Endothelial cell of umbilical vein (primary cell): Measurements from ENCODE around the gene JAZF1. TPM values are rescaled to one million over a fixed set of nuclear protein-coding genes. Genes with fewer than 3 reads are reported as not detected.

Experiments
- BruUV-seq: library from RNA; stranded (reverse); fragments of 400-500 nt; replicated peaks from 2 replicates; lab custom pipeline; 2021; lab: Mats Ljungman, UMichigan
- CTCF ChIA-PET: fragments of 300-600, 350-600 bp; sonication (Branson Sonifier 250); formaldehyde crosslinking; loops from one replicate; lab custom pipeline; 2021; ENCODE audit warnings: antibody characterized with exemption, inconsistent platforms; lab: Charles Lee
- POLR2A ChIA-PET: fragments of 300-600, 350-600 bp; sonication (Branson Sonifier 250); formaldehyde crosslinking; loops from one replicate; lab custom pipeline; 2021; ENCODE audit warnings: antibody characterized with exemption, inconsistent platforms; lab: Charles Lee
- DNase-seq: peaks from one replicate; pipeline ENCODE4 v3.0.0-alpha.2; 2011; ENCODE audit warnings: low read depth, low spot score
- FAIRE-seq: peaks from 2 replicates; lab custom pipeline; 2011; peaks lifted over from hg19 to GRCh38; lab: Jason Lieb, UNC
- H2AFZ ChIP-seq: 2 replicates; pipeline ENCODE4 v1.6.0; 2012; ENCODE audit warnings: low read depth, low read length, control low read depth, inconsistent platforms
- H3K27ac ChIP-seq: 2 replicates; pipeline ENCODE4 v1.5.1; 2011; ENCODE audit warnings: low read depth, mild to moderate bottlenecking, control low read depth, low read length, moderate library complexity; ENCODE audit not compliant: insufficient read depth
- H3K27me3 ChIP-seq, 2 experiments: 2 replicates each; pipeline versions ENCODE4 v1.6.0 to v1.6.1; 2011; ENCODE audit warnings: low read length in 2 of 2, mixed read lengths in 1 of 2; ENCODE audit not compliant: control insufficient read depth in 2 of 2, insufficient read depth in 2 of 2
- H3K36me3 ChIP-seq, 2 experiments: 2 replicates in 1 of 2; 3 replicates in 1 of 2; pipeline ENCODE4 v1.5.1; 2011; ENCODE audit warnings: low read length in 2 of 2, mild to moderate bottlenecking in 1 of 2, moderate library complexity in 1 of 2; ENCODE audit not compliant: control insufficient read depth in 2 of 2, insufficient read depth in 2 of 2; ENCODE audit errors: extremely low read depth in 1 of 2
- H3K4me1 ChIP-seq: 3 replicates; pipeline ENCODE4 v1.5.1; 2011; ENCODE audit warnings: mild to moderate bottlenecking, low read length; ENCODE audit not compliant: control insufficient read depth, insufficient read depth; ENCODE audit errors: extremely low read depth
- H3K4me2 ChIP-seq: 2 replicates; pipeline ENCODE4 v1.6.1; 2011; ENCODE audit warnings: low read length, control low read depth, mixed read lengths; ENCODE audit not compliant: insufficient read depth
- H3K4me3 ChIP-seq, 3 experiments: fragments of 200-600 bp in 1 of 3; sonication (generic), shearing (Covaris generic) in 1 of 3; replicated peaks in 1 of 3; 2 replicates each; pipeline ENCODE4 v1.5.1; 2011 to 2016; ENCODE audit warnings: control low read depth in 3 of 3, low read length in 3 of 3, mild to moderate bottlenecking in 2 of 3, inconsistent platforms in 1 of 3, low read depth in 1 of 3, moderate library complexity in 1 of 3; ENCODE audit not compliant: insufficient read depth in 1 of 3
- H3K79me2 ChIP-seq: 2 replicates; pipeline ENCODE4 v1.6.0; 2012; ENCODE audit warnings: low read length, inconsistent platforms; ENCODE audit not compliant: control insufficient read depth, insufficient read depth
- H3K9ac ChIP-seq: replicated peaks from 2 replicates; pipeline ENCODE3; 2011; ENCODE audit warnings: low read length, control low read depth; ENCODE audit not compliant: insufficient read depth; ENCODE audit errors: extremely low read depth
- H3K9me1 ChIP-seq: replicated peaks from 3 replicates; pipeline ENCODE4 v1.6.0; 2011; ENCODE audit warnings: mild to moderate bottlenecking, low read length; ENCODE audit not compliant: control insufficient read depth, insufficient read depth; ENCODE audit errors: extremely low read depth
- H3K9me3 ChIP-seq: replicated peaks from 2 replicates; pipeline ENCODE4 v1.5.1; 2012; ENCODE audit warnings: low read length, inconsistent platforms; ENCODE audit not compliant: control insufficient read depth, insufficient read depth
- H4K20me1 ChIP-seq: replicated peaks from 2 replicates; pipeline ENCODE3; 2011; ENCODE audit warnings: mild to moderate bottlenecking, low read length; ENCODE audit not compliant: control insufficient read depth, insufficient read depth; ENCODE audit errors: extremely low read depth
- EZH2 ChIP-seq: IDR thresholded peaks from 2 replicates; pipeline ENCODE4 v1.6.1; 2012; ENCODE audit warnings: borderline replicate concordance, low read depth, mild to moderate bottlenecking, moderate library complexity, low read length, inconsistent platforms; ENCODE audit not compliant: severe bottlenecking
- FOS ChIP-seq: IDR thresholded peaks from 2 replicates; pipeline ENCODE4 v1.6.1; 2011; ENCODE audit warnings: mild to moderate bottlenecking, low read length, moderate library complexity, borderline replicate concordance; ENCODE audit not compliant: insufficient read depth
- GATA2 ChIP-seq: IDR thresholded peaks from 2 replicates; pipeline ENCODE4 v1.7.0; 2011; ENCODE audit warnings: low read depth, mild to moderate bottlenecking, moderate library complexity, mixed read lengths, low read length; ENCODE audit not compliant: insufficient read length, insufficient read depth
- JUN ChIP-seq: IDR thresholded peaks from 2 replicates; pipeline ENCODE4 v1.6.1; 2011; ENCODE audit warnings: borderline replicate concordance, low read depth; ENCODE audit not compliant: insufficient read length, insufficient read depth
- MYC ChIP-seq: IDR thresholded peaks from one replicate; pipeline ENCODE4 v1.6.1; 2011; ENCODE audit warnings: mild to moderate bottlenecking, low read depth, low read length
- POLR2A ChIP-seq: IDR thresholded peaks from 2 replicates; pipeline ENCODE4 v1.6.1; 2012; ENCODE audit warnings: low read depth, mild to moderate bottlenecking, control low read depth, low read length
- POLR2AphosphoS5 ChIP-seq: IDR thresholded peaks from 2 replicates; pipeline ENCODE4 v1.6.1; 2012; ENCODE audit warnings: low read depth, mild to moderate bottlenecking, control low read depth, low read length, moderate library complexity; ENCODE audit not compliant: insufficient read depth
- dilution Hi-C: fragments of 300-500 bp; cut with MboI; formaldehyde crosslinking; loops from one replicate; pipeline ENCODE4 v1.15.0; 2019; ENCODE audit warnings: low sequenced_read_pairs; ENCODE audit not compliant: extremely low pct_ligation_motif_present
- intact Hi-C: fragments of 100-400 bp; cut with micrococcal nuclease; formaldehyde crosslinking; loops from one replicate; pipeline ENCODE4 v1.10.0; 2022
- polyA plus RNA-seq, 4 experiments: library from polyadenylated mRNA; depleted of rRNA in 3 of 4; stranded (reverse) in 3 of 4; unstranded in 1 of 4; fragments of >200 nt; gene quantifications; 2 replicates each; pipeline versions ENCODE4 v1.2.1 to v1.2.3, GENCODE V29; 2011 to 2012; ENCODE audit warnings: missing spikeins in 1 of 4
- total RNA-seq: library from RNA; stranded (reverse); gene quantifications from 2 replicates; pipeline ENCODE4 v1.2.3, GENCODE V29; 2021
- TF ChIP-seq, protein P1 (sequence below), 2 donors: IDR thresholded peaks; 1 replicate in 1 of 2; 2 replicates in 1 of 2; pipeline ENCODE4 v1.5.1; 2011; ENCODE audit warnings: low read length in 2 of 2, mild to moderate bottlenecking in 2 of 2, moderate library complexity in 2 of 2, control low read depth in 1 of 2, inconsistent platforms in 1 of 2, low read depth in 1 of 2; ENCODE audit not compliant: insufficient read depth in 1 of 2; ENCODE audit errors: extremely low read depth in 1 of 2
- TF ChIP-seq, protein P2 (sequence below): IDR thresholded peaks from 2 replicates; pipeline ENCODE4 v1.6.1; 2011; ENCODE audit not compliant: insufficient read depth, insufficient read length

Gene JAZF1
- total and polyA plus RNA-seq, 2 donors (not counting 3 experiments of a cell fraction or from before 2014, with no cell fraction given): 2.5 to 16.9 TPM

DNA sequence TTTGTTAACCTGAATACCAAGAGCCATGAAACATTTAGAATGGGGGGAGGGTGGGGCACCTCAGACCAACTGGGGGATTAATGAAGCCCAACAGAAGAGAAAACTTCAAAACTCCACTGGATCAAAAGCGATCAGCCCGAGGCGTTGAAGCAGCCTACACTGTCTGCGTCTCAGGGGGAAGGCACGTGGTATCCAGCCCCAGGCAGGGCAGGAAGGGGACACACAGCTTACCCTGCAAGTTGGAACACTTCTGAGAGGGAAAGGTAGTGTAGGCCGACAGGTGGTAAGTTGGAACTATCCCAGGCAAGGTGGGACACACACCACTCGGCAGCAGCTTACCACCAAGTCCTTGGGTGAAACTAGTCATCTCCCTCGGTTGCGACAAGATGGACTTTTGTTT, 337.7 kb downstream of the JAZF1 start:
- H3K4me2 ChIP-seq: no peak overlapping the region
- H3K9me3 ChIP-seq: no peaks in the 10 kb centered on the region
- H3K79me2 ChIP-seq: no peaks in the 10 kb centered on the region
- H3K9me1 ChIP-seq: no peaks in the 10 kb centered on the region
- ChIA-PET POLR2A (no interaction called here), CTCF (no interaction called here)
- dilution Hi-C loops (no loop called here), intact Hi-C loops (no loop called here)
- no peaks in the 10 kb centered on the region for H4K20me1 ChIP-seq
- H3K4me1 ChIP-seq: peaks cover 5% of the 10 kb centered on the region
- no peak overlapping the region for H3K27ac ChIP-seq
- H3K4me3 ChIP-seq: no peak overlapping the region
- H3K36me3 ChIP-seq: no peaks in the 10 kb centered on the region
- FAIRE-seq: no peak
- H2AFZ ChIP-seq: no peak overlapping the region
- no peaks in the 10 kb centered on the region for H3K27me3 ChIP-seq
- no peak overlapping the region for H3K9ac ChIP-seq
- TF ChIP-seq, protein P1, sequence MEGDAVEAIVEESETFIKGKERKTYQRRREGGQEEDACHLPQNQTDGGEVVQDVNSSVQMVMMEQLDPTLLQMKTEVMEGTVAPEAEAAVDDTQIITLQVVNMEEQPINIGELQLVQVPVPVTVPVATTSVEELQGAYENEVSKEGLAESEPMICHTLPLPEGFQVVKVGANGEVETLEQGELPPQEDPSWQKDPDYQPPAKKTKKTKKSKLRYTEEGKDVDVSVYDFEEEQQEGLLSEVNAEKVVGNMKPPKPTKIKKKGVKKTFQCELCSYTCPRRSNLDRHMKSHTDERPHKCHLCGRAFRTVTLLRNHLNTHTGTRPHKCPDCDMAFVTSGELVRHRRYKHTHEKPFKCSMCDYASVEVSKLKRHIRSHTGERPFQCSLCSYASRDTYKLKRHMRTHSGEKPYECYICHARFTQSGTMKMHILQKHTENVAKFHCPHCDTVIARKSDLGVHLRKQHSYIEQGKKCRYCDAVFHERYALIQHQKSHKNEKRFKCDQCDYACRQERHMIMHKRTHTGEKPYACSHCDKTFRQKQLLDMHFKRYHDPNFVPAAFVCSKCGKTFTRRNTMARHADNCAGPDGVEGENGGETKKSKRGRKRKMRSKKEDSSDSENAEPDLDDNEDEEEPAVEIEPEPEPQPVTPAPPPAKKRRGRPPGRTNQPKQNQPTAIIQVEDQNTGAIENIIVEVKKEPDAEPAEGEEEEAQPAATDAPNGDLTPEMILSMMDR (IDR thresholded peaks at IDR 0.05; ENCODE audit: extremely low read depth in 1 of 2, insufficient read depth in 1 of 2, low read depth in 1 of 2, low read length in 2 of 2): no peak
- no peak for TF ChIP-seq JUN
- TF ChIP-seq POLR2A: no peak
- TF ChIP-seq MYC: no peak
- TF ChIP-seq GATA2: no peak
- TF ChIP-seq, protein P2, sequence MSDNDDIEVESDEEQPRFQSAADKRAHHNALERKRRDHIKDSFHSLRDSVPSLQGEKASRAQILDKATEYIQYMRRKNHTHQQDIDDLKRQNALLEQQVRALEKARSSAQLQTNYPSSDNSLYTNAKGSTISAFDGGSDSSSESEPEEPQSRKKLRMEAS: no peak
- no peak for TF ChIP-seq POLR2AphosphoS5
- TF ChIP-seq FOS: no peak
- no peak for TF ChIP-seq EZH2
- BruUV-seq: no TSS peak
- no peak for DNase-seq
